A549 (cell line): ENCODE results near the gene GALNT18. TPM values are rescaled to one million over a fixed set of nuclear protein-coding genes. Genes with fewer than 3 reads are reported as not detected.

Source experiments
- ATAC-seq, 2 experiments: fragments of 200-7000 bp in 1 of 2; fragments of >200 bp in 1 of 2; cut with Nextera tagmentation in 1 of 2; cut with Tn5 transposase in 1 of 2; 3 replicates each; pipeline versions ENCODE4 v1.8.0 to v1.9.1; 2018 to 2020; ENCODE audit warnings: mild to moderate bottlenecking in 1 of 2, moderate library complexity in 1 of 2
- CTCF ChIA-PET: fragments of 300-600 bp; sonication (Branson Sonifier 250); formaldehyde crosslinking; extraction: SDS; loops from one replicate; lab custom pipeline; 2021; ENCODE audit warnings: antibody characterized with exemption, inconsistent platforms; lab: Yijun Ruan, JAX
- POLR2A ChIA-PET: fragments of 350-600 bp; formaldehyde crosslinking; extraction: SDS; loops from one replicate; lab custom pipeline; 2021; ENCODE audit warnings: antibody characterized with exemption, inconsistent platforms; lab: Yijun Ruan, JAX
- DNase-seq, 2 experiments: peaks; one replicate each; pipeline versions ENCODE4 v3.0.0 to v3.0.0-alpha.2; 2011 to 2016; ENCODE audit warnings: low read depth in 1 of 2, low spot score in 1 of 2
- FAIRE-seq: peaks from 2 replicates; lab custom pipeline; 2011; peaks lifted over from hg19 to GRCh38; lab: Jason Lieb, UNC
- H3K27ac ChIP-seq, 2 experiments: fragments of >200 bp; sonication (Bioruptor Twin); formaldehyde crosslinking; 3 replicates each; pipeline ENCODE4 v1.5.1; 2016 to 2017
- H3K4me1 ChIP-seq: fragments of >200 bp; sonication (Bioruptor Twin); formaldehyde crosslinking; 3 replicates; pipeline ENCODE4 v1.6.1; 2016
- H3K4me2 ChIP-seq: fragments of >200 bp; sonication (Bioruptor Twin); formaldehyde crosslinking; 3 replicates; pipeline ENCODE4 v1.6.1; 2016
- H3K4me3 ChIP-seq: fragments of >200 bp; sonication (Bioruptor Twin); formaldehyde crosslinking; 3 replicates; pipeline ENCODE4 v1.5.1; 2016
- H3K9me3 ChIP-seq: fragments of >200 bp; sonication (Bioruptor Twin); formaldehyde crosslinking; 3 replicates; pipeline ENCODE4 v1.6.1; 2016
- BHLHE40 ChIP-seq: IDR thresholded peaks from 2 replicates; pipeline ENCODE4 v1.6.1; 2012; ENCODE audit warnings: low read depth, low read length, inconsistent platforms
- CBX2 ChIP-seq: fragments of 200-600 bp; sonication (generic); IDR thresholded peaks from 2 replicates; pipeline ENCODE4 v1.6.1; 2016; ENCODE audit warnings: low read depth, mild to moderate bottlenecking, borderline replicate concordance
- CEBPB ChIP-seq, 2 experiments: fragments of >200 bp in 1 of 2; sonication (Bioruptor Twin) in 1 of 2; formaldehyde crosslinking in 1 of 2; IDR thresholded peaks; 2 replicates each; pipeline ENCODE4 v1.6.1; 2012 to 2016
- EHF ChIP-seq: fragments of 250-450 bp; sonication (Bioruptor Pico); IDR thresholded peaks from 2 replicates; pipeline ENCODE4 v1.5.0; 2020; ENCODE audit warnings: mild to moderate bottlenecking
- EP300 ChIP-seq, 2 experiments: fragments of >200 bp; sonication (Bioruptor Twin); formaldehyde crosslinking; IDR thresholded peaks; 2 replicates in 1 of 2; 3 replicates in 1 of 2; pipeline ENCODE4 v1.6.1; 2016 to 2017
- GATA3 ChIP-seq: IDR thresholded peaks from 2 replicates; pipeline ENCODE4 v1.6.1; 2012; ENCODE audit warnings: borderline replicate concordance
- HDAC2 ChIP-seq: fragments of 200-600 bp; sonication (generic); IDR thresholded peaks from 2 replicates; pipeline ENCODE4 v1.6.1; 2016
- HES2 ChIP-seq: fragments of >200 bp; sonication (Bioruptor Twin); formaldehyde crosslinking; IDR thresholded peaks from 2 replicates; pipeline ENCODE4 v1.6.1; 2016
- HMGXB4 ChIP-seq: fragments of 250-450 bp; sonication (Bioruptor Pico); IDR thresholded peaks from 2 replicates; pipeline ENCODE4 v1.5.0; 2021; ENCODE audit warnings: mild to moderate bottlenecking, moderate library complexity, borderline replicate concordance
- HOXA7 ChIP-seq: fragments of 250-450 bp; sonication (Bioruptor Pico); IDR thresholded peaks from 2 replicates; pipeline ENCODE4 v1.5.0; 2020; ENCODE audit warnings: mild to moderate bottlenecking, moderate library complexity
- HOXB5 ChIP-seq: fragments of 250-450 bp; sonication (Bioruptor Pico); IDR thresholded peaks from 2 replicates; pipeline ENCODE4 v1.5.0; 2020; ENCODE audit warnings: mild to moderate bottlenecking, moderate library complexity
- JUN ChIP-seq, 2 experiments: fragments of >200 bp; sonication (Bioruptor Twin); formaldehyde crosslinking; IDR thresholded peaks; 2 replicates in 1 of 2; 3 replicates in 1 of 2; pipeline ENCODE4 v1.6.1; 2016 to 2017
- KDM1A ChIP-seq: fragments of 200-600 bp; sonication (generic); IDR thresholded peaks from 2 replicates; pipeline ENCODE4 v1.6.1; 2016; ENCODE audit warnings: low read depth, mild to moderate bottlenecking
- MAFK ChIP-seq: fragments of 450-650 bp; IDR thresholded peaks from 2 replicates; pipeline ENCODE4 v1.6.1; 2014; ENCODE audit not compliant: partially characterized antibody
- MAZ ChIP-seq: fragments of 150-350 bp; IDR thresholded peaks from 2 replicates; pipeline ENCODE4 v1.6.1; 2014; ENCODE audit warnings: antibody characterized with exemption, low read depth, low read length, borderline replicate concordance
- NPAS2 ChIP-seq: fragments of 250-450 bp; sonication (Bioruptor Pico); IDR thresholded peaks from 2 replicates; pipeline ENCODE4 v1.8.0; 2022; ENCODE audit warnings: mild to moderate bottlenecking, moderate library complexity, borderline replicate concordance
- PHF8 ChIP-seq: fragments of 200-600 bp; sonication (generic); IDR thresholded peaks from 2 replicates; pipeline ENCODE4 v1.6.1; 2016; ENCODE audit warnings: low read depth, mild to moderate bottlenecking, antibody characterized with exemption, moderate library complexity, borderline replicate concordance
- RFX5 ChIP-seq: fragments of 450-650 bp; IDR thresholded peaks from 2 replicates; pipeline ENCODE4 v1.7.1; 2014; ENCODE audit warnings: antibody characterized with exemption, mild to moderate bottlenecking, moderate library complexity
- SREBF2 ChIP-seq: fragments of 450-650 bp; IDR thresholded peaks from 2 replicates; pipeline ENCODE4 v1.6.1; 2014; ENCODE audit warnings: mild to moderate bottlenecking, moderate library complexity
- ZC3H11A ChIP-seq: fragments of 450-650 bp; IDR thresholded peaks from 2 replicates; pipeline ENCODE4 v1.6.1; 2014; ENCODE audit warnings: antibody characterized with exemption, mild to moderate bottlenecking
- WGBS: methylation state at CpG from one replicate; pipeline ENCODE4 v1.1.6; 2017; ENCODE audit errors: missing lambda C conversion rate; 5-methylcytosine and 5-hydroxymethylcytosine counted together
- polyA plus RNA-seq, 4 experiments: library from polyadenylated mRNA; depleted of rRNA in 3 of 4; stranded (reverse); fragments of >200 nt; fragmentation: RNase III in 1 of 4; extraction: RNeasy Plus Mini Kit Qiagen cat#74134 plus additional on column Dnase treatment in 1 of 4; gene quantifications; 2 replicates in 3 of 4; 3 replicates in 1 of 4; pipeline ENCODE4 v1.2.3, GENCODE V29; 2011 to 2017
- TF ChIP-seq, protein P1 (sequence below): fragments of 250-450 bp; sonication (Bioruptor Pico); IDR thresholded peaks from 2 replicates; pipeline ENCODE4 v1.5.0; 2020; ENCODE audit warnings: low read depth, mild to moderate bottlenecking, moderate library complexity
- TF ChIP-seq, protein P2 (sequence below): IDR thresholded peaks from 2 replicates; pipeline ENCODE4 v1.6.1; 2012
- TF ChIP-seq, protein P3 (sequence below): fragments of >200 bp; sonication (Bioruptor Twin); formaldehyde crosslinking; IDR thresholded peaks from 3 replicates; pipeline ENCODE4 v1.6.1; 2016

Gene GALNT18
- polyA plus RNA-seq, 2 of the 4 experiments (the other 2 are of a cell fraction), result 6.7 to 16.1 TPM

- TF ChIP-seq RFX5, result no peak
- TF ChIP-seq EHF (CRISPR knock-in tag), result no peak
- no peak for TF ChIP-seq JUN (IDR thresholded peaks at IDR 0.05)
- no peak for TF ChIP-seq SREBF2
- no peak for TF ChIP-seq MAFK
These were observed 23.6 kb downstream of the GALNT18 start (continued) for GRCh38 chr11:11598243-11598642.

DNA sequence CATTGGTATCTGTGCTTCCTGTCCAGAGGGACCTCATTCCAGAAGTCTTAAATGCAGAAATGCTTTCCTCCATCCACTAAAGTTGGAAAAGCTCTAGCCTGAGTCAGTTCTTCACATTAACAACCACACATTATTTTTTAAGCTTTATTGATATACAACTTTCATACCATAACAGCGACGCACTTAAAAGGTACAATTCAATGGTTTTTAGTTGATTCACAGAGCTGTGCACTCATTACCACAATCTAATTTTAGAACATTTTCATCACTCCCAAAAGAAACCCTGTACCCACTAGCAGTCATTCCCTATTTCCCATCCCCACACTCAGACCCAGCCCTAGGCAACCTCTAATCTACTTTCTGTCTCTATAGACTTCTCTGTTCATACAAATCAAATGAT is 27.6 kb downstream of the GALNT18 start:
- WGBS, result 93% methylated on average over 2 of the region's 2 CpGs
- no peak for ATAC-seq
- Histone ChIP-seq H3K27ac (no peak overlapping the region), H3K4me3 (no peak overlapping the region), H3K9me3 (no peaks in the 10 kb centered on the region), H3K4me1 (no peaks in the 10 kb centered on the region), H3K4me2 (no peak overlapping the region)
- no peak for FAIRE-seq
- DNase-seq, result no peak
- no peak for TF ChIP-seq HDAC2
- TF ChIP-seq BHLHE40, result no peak
- TF ChIP-seq HES2, result no peak
- TF ChIP-seq, protein P1, sequence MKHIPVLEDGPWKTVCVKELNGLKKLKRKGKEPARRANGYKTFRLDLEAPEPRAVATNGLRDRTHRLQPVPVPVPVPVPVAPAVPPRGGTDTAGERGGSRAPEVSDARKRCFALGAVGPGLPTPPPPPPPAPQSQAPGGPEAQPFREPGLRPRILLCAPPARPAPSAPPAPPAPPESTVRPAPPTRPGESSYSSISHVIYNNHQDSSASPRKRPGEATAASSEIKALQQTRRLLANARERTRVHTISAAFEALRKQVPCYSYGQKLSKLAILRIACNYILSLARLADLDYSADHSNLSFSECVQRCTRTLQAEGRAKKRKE (CRISPR knock-in tag), result no peak
- no peak for TF ChIP-seq ZC3H11A
- no peak for TF ChIP-seq GATA3
- no peak for TF ChIP-seq EP300 (IDR thresholded peaks at IDR 0.05)
- no peak for TF ChIP-seq KDM1A
- no peak for TF ChIP-seq EHF (CRISPR knock-in tag)
- TF ChIP-seq PHF8, result no peak
- no peak for TF ChIP-seq HOXA7 (CRISPR knock-in tag)
- no peak for TF ChIP-seq CEBPB (IDR thresholded peaks at IDR 0.05)
- no peak for TF ChIP-seq HOXB5
- TF ChIP-seq, protein P2, sequence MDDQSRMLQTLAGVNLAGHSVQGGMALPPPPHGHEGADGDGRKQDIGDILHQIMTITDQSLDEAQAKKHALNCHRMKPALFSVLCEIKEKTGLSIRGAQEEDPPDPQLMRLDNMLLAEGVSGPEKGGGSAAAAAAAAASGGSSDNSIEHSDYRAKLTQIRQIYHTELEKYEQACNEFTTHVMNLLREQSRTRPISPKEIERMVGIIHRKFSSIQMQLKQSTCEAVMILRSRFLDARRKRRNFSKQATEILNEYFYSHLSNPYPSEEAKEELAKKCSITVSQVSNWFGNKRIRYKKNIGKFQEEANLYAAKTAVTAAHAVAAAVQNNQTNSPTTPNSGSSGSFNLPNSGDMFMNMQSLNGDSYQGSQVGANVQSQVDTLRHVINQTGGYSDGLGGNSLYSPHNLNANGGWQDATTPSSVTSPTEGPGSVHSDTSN, result no peak
- no peak for TF ChIP-seq HMGXB4
- no peak for TF ChIP-seq MAZ
- TF ChIP-seq, protein P3, sequence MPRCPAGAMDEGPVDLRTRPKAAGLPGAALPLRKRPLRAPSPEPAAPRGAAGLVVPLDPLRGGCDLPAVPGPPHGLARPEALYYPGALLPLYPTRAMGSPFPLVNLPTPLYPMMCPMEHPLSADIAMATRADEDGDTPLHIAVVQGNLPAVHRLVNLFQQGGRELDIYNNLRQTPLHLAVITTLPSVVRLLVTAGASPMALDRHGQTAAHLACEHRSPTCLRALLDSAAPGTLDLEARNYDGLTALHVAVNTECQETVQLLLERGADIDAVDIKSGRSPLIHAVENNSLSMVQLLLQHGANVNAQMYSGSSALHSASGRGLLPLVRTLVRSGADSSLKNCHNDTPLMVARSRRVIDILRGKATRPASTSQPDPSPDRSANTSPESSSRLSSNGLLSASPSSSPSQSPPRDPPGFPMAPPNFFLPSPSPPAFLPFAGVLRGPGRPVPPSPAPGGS, result no peak
- TF ChIP-seq CBX2, result no peak
- TF ChIP-seq NPAS2 (CRISPR knock-in tag), result no peak
- POLR2A ChIA-PET, result no interaction called here
- CTCF ChIA-PET, result interaction anchor here (1.9 kb wide), 1 partner anchor 8 kb away, joined by 5 read pairs; no protein-coding TSS in a partner anchor
